GDM1 (cell line): Measurements from ENCODE around the gene GRIA2.
"Not testable (repeated sequence)": the region's sequence is repeated elsewhere in the genome, so short reads cannot be mapped to it uniquely, and the experiment has no call there.

Source experiments
- DNase-seq: peaks from one replicate; lab custom pipeline; 2025; lab: John Stamatoyannopoulos, UW

GRIA2 gene

GRCh38 chr4:157220371-157220881 is at the start of gene GRIA2:
Gene GRIA2, plus strand, starts transcription at chr4:157220728. Its CDS starts 315 bp downstream, at chr4:157221043.
- DNase-seq, result peak; percentile 28

- DNase-seq, result no peak
Measured at GRCh38 chr4:157172011-157172410, 48.5 kb upstream of the GRIA2 start.

- DNase-seq, result not testable (repeated sequence)
Measured at GRCh38 chr4:157180268-157180667, 40.3 kb upstream of the GRIA2 start.

- DNase-seq, result no peak
Measured at GRCh38 chr4:157184300-157184699, 36.2 kb upstream of the GRIA2 start.

DNA sequence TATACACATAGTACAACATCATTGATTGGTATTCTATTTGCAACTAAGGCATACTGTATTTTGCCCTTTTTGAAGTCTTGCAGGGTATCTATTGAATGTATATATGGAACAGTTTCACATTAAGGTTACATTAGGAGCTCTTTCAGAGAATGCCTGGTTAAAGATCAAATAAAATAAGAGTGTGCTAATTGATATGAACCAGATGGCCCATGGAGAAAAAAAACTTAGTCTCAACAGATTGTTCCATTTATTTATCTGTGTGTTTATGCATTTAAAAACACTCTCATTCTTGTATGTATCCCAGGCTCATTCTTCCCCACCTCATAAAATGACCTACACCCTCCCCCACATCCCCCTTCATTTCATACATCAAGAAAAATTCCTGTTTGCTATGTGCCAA is 35.2 kb upstream of the GRIA2 start:
- no peak for DNase-seq

GRCh38 chr4:157195374-157195773 is 25.2 kb upstream of the GRIA2 start:
- DNase-seq, result no peak

GRCh38 chr4:157196046-157196445 is 24.5 kb upstream of the GRIA2 start:
- no peak for DNase-seq

GRCh38 chr4:157204634-157205244 is 15.8 kb upstream of the GRIA2 start:
- DNase-seq, result no peak

DNA sequence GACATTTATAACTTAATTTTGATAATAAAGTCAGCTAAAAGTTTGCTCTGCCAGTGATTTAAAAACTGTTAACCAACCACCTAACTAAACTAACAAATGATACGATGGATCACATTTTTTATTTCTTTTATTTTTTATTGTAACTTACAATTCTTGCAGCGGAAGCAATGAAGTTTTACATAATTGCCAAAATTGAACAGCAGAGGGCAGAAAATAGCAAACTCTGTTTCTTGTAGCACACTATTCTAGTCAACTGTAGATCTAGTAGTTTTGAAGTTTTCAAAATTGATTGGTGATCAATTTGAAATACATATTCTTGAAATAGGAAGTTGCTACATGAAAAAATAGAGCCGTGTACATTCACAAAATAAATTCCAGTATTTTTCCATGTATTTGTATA is 2.8 kb upstream of the GRIA2 start:
- no peak for DNase-seq

DNA sequence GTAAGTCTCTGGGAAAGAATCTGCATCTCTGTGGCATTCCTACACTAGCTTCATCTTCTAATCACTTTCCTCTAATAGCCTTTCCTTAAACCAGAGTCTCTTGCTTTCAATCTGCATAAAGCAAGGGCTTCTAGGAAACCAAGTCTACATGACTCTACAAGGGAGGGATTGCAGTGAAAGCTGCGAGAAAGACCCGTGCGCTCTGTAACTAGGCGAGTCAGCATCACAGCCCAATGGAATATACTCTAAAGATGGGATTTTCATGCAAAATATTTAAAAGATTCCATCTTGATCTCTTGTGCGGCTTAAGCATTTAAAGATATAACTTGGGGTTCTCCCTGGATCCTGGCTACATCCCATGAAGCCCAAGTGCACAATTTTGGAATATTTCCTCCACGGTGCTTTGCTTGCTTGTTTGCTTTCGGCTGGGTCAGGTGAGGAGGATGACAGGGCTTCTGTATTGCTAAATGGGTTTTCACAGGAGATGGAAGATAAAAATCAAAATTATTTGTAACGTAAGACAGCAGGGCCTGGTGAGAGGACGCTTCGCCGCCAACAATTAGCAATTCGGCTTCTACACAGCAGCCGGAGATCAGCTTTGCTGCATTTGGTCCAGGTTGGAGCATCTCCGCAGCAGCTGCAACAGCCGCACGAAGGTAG is 687 bp upstream of the GRIA2 start:
- no peak for DNase-seq

DNA sequence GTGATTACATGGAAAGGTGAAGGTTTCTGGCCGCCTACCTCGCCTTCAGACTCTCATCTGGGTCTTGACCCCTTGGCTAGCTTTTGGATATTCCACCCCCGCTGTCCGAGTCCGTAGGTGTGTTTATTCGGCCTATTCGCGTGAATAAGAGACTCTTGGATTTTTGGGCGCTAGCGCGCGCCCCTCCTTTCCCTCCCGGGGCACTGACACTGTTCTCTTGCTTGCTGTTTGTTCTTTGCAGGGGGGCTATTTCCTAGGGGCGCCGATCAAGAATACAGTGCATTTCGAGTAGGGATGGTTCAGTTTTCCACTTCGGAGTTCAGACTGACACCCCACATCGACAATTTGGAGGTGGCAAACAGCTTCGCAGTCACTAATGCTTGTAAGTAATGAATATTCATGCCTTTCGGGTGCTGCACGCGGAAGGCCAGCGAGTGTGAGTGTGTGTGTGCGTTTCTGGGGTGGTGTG is 932 bp downstream of the GRIA2 start:
- no peak for DNase-seq

GRCh38 chr4:157221895-157222770 is 1.6 kb downstream of the GRIA2 start:
- no peak for DNase-seq

DNA sequence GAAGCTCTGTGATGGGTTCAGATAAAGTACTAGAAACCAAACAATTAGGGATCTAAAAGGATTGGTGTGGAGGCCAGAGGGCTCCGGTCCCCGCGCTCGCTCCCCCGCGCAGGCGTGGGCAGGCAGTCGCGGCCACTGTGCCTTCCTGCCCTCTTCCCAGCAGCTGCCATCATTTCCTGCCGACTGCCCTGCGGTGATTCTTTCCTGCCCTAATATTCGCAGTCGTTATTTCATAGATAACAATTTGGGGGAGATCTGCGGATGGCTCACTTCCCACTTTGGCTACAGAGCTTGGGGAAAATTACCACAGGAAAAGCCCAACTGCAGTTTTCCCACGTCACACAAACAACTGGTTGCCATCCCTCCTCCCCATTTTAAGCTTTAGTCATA is 2.2 kb downstream of the GRIA2 start:
- DNase-seq, result no peak

DNA sequence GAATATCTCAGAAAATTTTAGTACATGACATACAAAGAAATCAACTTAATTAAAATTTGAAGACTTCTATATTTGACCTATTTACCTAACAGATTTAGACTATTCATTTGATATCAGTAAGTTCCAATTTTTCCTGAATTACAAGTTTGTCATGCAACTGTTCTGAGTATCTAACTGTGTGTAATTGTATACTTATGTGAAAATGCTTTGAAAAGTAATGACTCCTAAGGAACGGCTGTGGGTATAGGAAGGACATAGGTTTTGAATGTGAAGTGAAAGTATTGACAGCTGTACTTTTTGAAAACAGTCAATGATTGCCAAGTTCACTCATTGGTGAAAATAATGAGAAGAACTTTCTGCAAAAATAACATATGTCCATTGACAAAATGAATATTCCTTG is 2.9 kb downstream of the GRIA2 start:
- DNase-seq, result no peak

DNA sequence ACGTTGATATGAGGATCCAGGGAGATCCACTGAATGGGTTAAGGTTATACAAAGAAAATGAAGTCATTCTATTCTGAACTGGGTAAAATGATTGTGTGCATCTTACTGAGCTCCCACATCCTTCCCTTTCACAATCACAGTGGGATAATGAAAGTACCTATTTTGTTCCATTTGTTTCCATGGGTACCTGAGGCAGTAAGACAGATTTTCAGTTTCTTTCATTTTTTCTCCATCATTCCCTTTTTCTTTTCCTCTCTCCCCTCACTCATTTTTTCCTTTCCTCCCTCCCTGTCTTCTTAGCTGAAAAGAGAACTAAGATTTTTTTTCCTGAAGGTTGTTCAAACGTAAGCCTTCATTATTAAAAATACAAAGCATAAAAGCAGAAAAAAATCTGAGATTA is 4.6 kb downstream of the GRIA2 start:
- no peak for DNase-seq

DNA sequence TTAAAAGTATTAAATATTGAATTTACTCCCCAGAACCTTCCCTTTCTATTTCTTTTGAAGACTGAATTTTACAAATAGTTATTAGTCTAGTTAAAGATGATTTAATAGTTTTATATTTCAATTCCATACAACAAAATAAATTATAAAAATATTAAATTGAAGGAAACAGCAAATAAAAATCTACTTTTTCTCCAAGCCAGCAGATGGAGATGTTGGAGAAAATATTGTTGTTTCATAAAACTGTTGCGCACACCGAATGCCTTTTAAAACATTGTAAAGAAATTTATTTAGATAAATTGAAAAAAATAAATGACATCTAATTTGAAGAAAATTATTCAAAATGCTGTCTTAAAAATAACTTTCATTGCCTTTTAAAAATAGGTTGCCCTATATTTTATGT is 5.5 kb downstream of the GRIA2 start:
- no peak for DNase-seq

- no peak for DNase-seq
Measured at GRCh38 chr4:157226601-157227000, 6.1 kb downstream of the GRIA2 start.

GRCh38 chr4:157231525-157231924 is 11.0 kb downstream of the GRIA2 start:
- no peak for DNase-seq

- no peak for DNase-seq
Measured at GRCh38 chr4:157242871-157243270, 22.3 kb downstream of the GRIA2 start.

DNA sequence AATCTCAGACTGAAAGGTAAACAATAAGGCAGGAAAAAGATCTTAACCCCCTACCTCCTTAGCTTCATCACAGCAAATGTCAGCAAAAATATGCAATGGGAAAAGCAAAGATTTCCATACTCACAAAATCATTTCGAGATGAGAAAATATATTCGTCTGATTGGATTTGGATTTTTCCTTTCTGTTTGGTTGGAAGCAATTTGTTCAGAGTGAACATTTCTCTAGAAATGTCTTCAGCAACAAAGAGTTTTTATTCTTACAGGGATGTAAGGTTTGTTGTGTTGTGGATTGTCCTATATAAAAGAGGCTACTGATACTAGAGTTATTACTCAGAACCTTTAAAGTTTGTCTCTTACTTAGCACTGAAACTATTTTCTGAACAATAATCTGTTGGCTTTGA is 23.8 kb downstream of the GRIA2 start:
- no peak for DNase-seq

DNA sequence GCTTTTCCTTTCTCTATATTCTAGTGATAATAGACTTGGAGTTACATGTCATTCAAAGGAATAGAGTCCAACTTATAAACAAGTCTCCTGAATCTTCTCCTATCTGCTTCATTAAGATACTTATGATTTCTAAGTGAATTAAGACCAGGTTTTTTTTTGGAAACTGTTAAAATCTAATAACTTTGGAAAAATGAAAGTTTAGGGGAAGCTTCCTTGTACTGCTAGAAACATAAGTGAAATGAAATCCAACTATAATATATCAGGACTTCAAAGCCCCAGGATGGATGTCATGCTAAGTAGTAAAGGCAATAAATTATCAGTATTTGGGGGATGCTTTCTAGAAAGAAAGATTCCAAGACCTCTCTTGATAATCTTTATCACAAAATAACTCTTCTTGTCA is 24.8 kb downstream of the GRIA2 start:
- no peak for DNase-seq

DNA sequence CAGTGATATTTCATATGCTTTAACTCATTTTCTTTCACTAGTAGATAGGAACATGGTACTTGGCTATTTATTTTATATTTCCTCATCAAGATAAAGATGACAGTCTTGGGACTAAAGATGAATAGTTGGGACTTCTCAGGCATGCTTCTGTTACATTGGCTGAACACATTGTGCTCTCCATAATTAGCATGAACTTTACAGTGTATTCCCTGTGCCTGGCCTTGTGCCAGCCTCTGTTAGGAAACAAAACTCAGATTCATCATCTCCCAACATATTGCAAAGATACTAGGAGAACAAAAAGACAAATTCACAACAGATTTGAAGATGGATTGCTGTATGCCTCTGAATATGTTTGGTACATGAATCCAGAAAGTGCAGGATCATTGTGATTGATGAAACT is 26.4 kb downstream of the GRIA2 start:
- DNase-seq, result no peak

DNA sequence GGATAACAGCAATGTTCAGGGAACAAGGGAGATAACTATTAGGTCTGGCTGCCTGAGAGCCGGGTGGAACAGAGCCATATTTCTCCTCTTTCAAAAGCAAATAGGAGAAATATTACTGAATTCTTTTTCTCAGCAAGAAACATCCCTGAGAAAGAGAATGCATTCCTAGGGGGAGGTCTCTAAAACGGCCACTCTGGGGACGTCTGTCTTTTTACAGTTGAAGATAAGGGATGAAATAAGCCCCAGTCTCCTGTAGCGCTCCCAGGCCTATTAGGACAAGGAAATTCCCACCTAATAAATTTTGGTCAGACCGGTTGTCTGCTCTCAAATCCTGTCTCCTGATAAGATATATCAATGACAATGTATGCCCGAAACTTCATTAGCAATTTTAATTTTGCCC is 37.6 kb downstream of the GRIA2 start:
- not testable (repeated sequence) for DNase-seq
